HEK293 (cell line): ENCODE results near the gene TMEM234.
A peak's percentile ranks its signal among the peaks of the same experiment; 100 is the strongest.
"Not testable (repeated sequence)": the region's sequence is repeated elsewhere in the genome, so short reads cannot be mapped to it uniquely, and the experiment has no call there.

ENCODE experiments used
- CTCF ChIA-PET: fragments of 350-600 bp; formaldehyde crosslinking; extraction: SDS; loops from one replicate; lab custom pipeline; 2021; ENCODE audit warnings: antibody characterized with exemption; lab: Yijun Ruan, JAX
- POLR2A ChIA-PET: fragments of 300-600 bp; formaldehyde crosslinking; extraction: SDS; loops from one replicate; lab custom pipeline; 2020; ENCODE audit warnings: antibody characterized with exemption, inconsistent platforms; lab: Yijun Ruan, JAX
- H3K27ac ChIP-seq: fragments of 200-500 bp; sonication (Bioruptor generic); 2 replicates; pipeline ENCODE4 v1.5.1; 2014; ENCODE audit warnings: low read depth, low read length, control low read depth, inconsistent platforms; ENCODE audit errors: extremely low read depth
- H3K36me3 ChIP-seq, 2 experiments: fragments of 200-500 bp in 1 of 2; sonication (Bioruptor generic) in 1 of 2; 1 replicate in 1 of 2; 2 replicates in 1 of 2; pipeline ENCODE4 v1.5.1; 2014 to 2017; ENCODE audit warnings: inconsistent platforms in 2 of 2, low read length in 2 of 2; ENCODE audit not compliant: control insufficient read depth in 2 of 2, insufficient read depth in 1 of 2
- H3K4me1 ChIP-seq: fragments of 200-500 bp; sonication (Bioruptor generic); 2 replicates; pipeline ENCODE4 v1.5.1; 2014; ENCODE audit warnings: mild to moderate bottlenecking, low read length, inconsistent platforms; ENCODE audit not compliant: control insufficient read depth, insufficient read depth
- H3K4me3 ChIP-seq: 2 replicates; pipeline ENCODE4 v1.5.1; 2011; ENCODE audit warnings: low read depth, mild to moderate bottlenecking, control low read depth, low read length, moderate library complexity
- H3K9me3 ChIP-seq: fragments of 200-500 bp; sonication (Bioruptor generic); 2 replicates; pipeline ENCODE4 v1.5.1; 2014; ENCODE audit warnings: low read depth, low read length, inconsistent platforms; ENCODE audit not compliant: control insufficient read depth, insufficient read depth
- GFI1B ChIP-seq: fragments of 450-650 bp; formaldehyde crosslinking; IDR thresholded peaks from 2 replicates; pipeline ENCODE4 v1.5.1; 2016; ENCODE audit warnings: missing biosample characterization, missing genetic modification characterization
- MYNN ChIP-seq: fragments of 450-650 bp; formaldehyde crosslinking; IDR thresholded peaks from 2 replicates; pipeline ENCODE4 v1.5.1; 2016; ENCODE audit warnings: missing biosample characterization, missing genetic modification characterization, borderline replicate concordance
- OVOL3 ChIP-seq: fragments of 450-650 bp; formaldehyde crosslinking; IDR thresholded peaks from 2 replicates; pipeline ENCODE4 v1.5.1; 2016; ENCODE audit warnings: missing biosample characterization, missing genetic modification characterization
- SP3 ChIP-seq: fragments of 450-650 bp; formaldehyde crosslinking; IDR thresholded peaks from 2 replicates; pipeline ENCODE4 v1.5.1; 2016; ENCODE audit warnings: missing biosample characterization, missing genetic modification characterization
- ZBTB8A ChIP-seq: fragments of 450-650 bp; formaldehyde crosslinking; IDR thresholded peaks from 2 replicates; pipeline ENCODE4 v1.5.1; 2016; ENCODE audit warnings: missing biosample characterization, missing genetic modification characterization
- ZFP37 ChIP-seq: fragments of 450-650 bp; formaldehyde crosslinking; IDR thresholded peaks from 2 replicates; pipeline ENCODE4 v1.5.1; 2016; ENCODE audit warnings: missing biosample characterization, missing genetic modification characterization
- ZNF140 ChIP-seq: fragments of 450-650 bp; formaldehyde crosslinking; IDR thresholded peaks from 2 replicates; pipeline ENCODE4 v1.5.1; 2016; ENCODE audit warnings: missing biosample characterization, missing genetic modification characterization
- ZNF174 ChIP-seq: fragments of 450-650 bp; formaldehyde crosslinking; IDR thresholded peaks from 2 replicates; pipeline ENCODE4 v1.5.0; 2017; ENCODE audit warnings: missing biosample characterization, mild to moderate bottlenecking, missing genetic modification characterization
- ZNF19 ChIP-seq: fragments of 450-650 bp; formaldehyde crosslinking; IDR thresholded peaks from 2 replicates; pipeline ENCODE4; 2016; ENCODE audit warnings: missing biosample characterization, missing genetic modification characterization, low read depth
- ZNF223 ChIP-seq: fragments of 450-650 bp; formaldehyde crosslinking; IDR thresholded peaks from 2 replicates; pipeline ENCODE4 v1.5.1; 2016; ENCODE audit warnings: missing biosample characterization, missing genetic modification characterization
- ZNF266 ChIP-seq: fragments of 450-650 bp; formaldehyde crosslinking; IDR thresholded peaks from 2 replicates; pipeline ENCODE4 v1.5.1; 2016; ENCODE audit warnings: missing biosample characterization, missing genetic modification characterization, low read depth
- ZNF292 ChIP-seq: fragments of 450-650 bp; formaldehyde crosslinking; IDR thresholded peaks from 2 replicates; pipeline ENCODE4 v1.5.1; 2016; ENCODE audit warnings: low read depth, missing biosample characterization, missing genetic modification characterization, borderline replicate concordance
- ZNF404 ChIP-seq: fragments of 450-650 bp; formaldehyde crosslinking; IDR thresholded peaks from 2 replicates; pipeline ENCODE4 v1.5.1; 2017; ENCODE audit warnings: missing biosample characterization, missing genetic modification characterization
- ZNF426 ChIP-seq: fragments of 450-650 bp; formaldehyde crosslinking; IDR thresholded peaks from 2 replicates; pipeline ENCODE4 v1.5.1; 2017; ENCODE audit warnings: missing biosample characterization, missing genetic modification characterization, mild to moderate bottlenecking, inconsistent platforms, moderate library complexity
- ZNF433 ChIP-seq: fragments of 450-650 bp; formaldehyde crosslinking; IDR thresholded peaks from 2 replicates; pipeline ENCODE4 v1.5.1; 2016; ENCODE audit warnings: missing biosample characterization, missing genetic modification characterization, low read depth
- ZNF529 ChIP-seq: fragments of 450-650 bp; formaldehyde crosslinking; IDR thresholded peaks from 2 replicates; pipeline ENCODE4 v1.5.1; 2017; ENCODE audit warnings: missing genetic modification characterization, missing biosample characterization; ENCODE audit not compliant: insufficient replicate concordance
- ZNF555 ChIP-seq: fragments of 450-650 bp; formaldehyde crosslinking; conservative IDR thresholded peaks from 2 replicates; pipeline ENCODE4 v1.5.1; 2017; ENCODE audit warnings: missing biosample characterization, mild to moderate bottlenecking, missing genetic modification characterization, inconsistent platforms
- ZNF558 ChIP-seq: fragments of 450-650 bp; formaldehyde crosslinking; IDR thresholded peaks from 2 replicates; pipeline ENCODE4 v1.5.1; 2016; ENCODE audit warnings: missing biosample characterization, missing genetic modification characterization
- ZNF560 ChIP-seq: fragments of 450-650 bp; formaldehyde crosslinking; IDR thresholded peaks from 2 replicates; pipeline ENCODE4 v1.5.1; 2017; ENCODE audit warnings: missing biosample characterization, missing genetic modification characterization, borderline replicate concordance
- ZNF629 ChIP-seq: fragments of 450-650 bp; formaldehyde crosslinking; IDR thresholded peaks from 2 replicates; pipeline ENCODE4 v1.5.1; 2017; ENCODE audit warnings: missing biosample characterization, missing genetic modification characterization
- ZNF664 ChIP-seq: fragments of 450-650 bp; formaldehyde crosslinking; IDR thresholded peaks from 2 replicates; pipeline ENCODE4 v1.5.1; 2016; ENCODE audit warnings: missing biosample characterization, missing genetic modification characterization
- ZNF791 ChIP-seq: fragments of 450-650 bp; formaldehyde crosslinking; IDR thresholded peaks from 2 replicates; pipeline ENCODE4 v1.5.1; 2016; ENCODE audit warnings: missing biosample characterization, missing genetic modification characterization
- ZXDB ChIP-seq: fragments of 450-650 bp; formaldehyde crosslinking; IDR thresholded peaks from 2 replicates; pipeline ENCODE4 v1.5.1; 2016; ENCODE audit warnings: missing biosample characterization, missing genetic modification characterization
- TF ChIP-seq, protein P1 (sequence below): fragments of 450-650 bp; formaldehyde crosslinking; IDR thresholded peaks from 2 replicates; pipeline ENCODE4 v1.5.1; 2016; ENCODE audit warnings: missing biosample characterization, missing genetic modification characterization, borderline replicate concordance
- TF ChIP-seq, protein P2 (sequence below): fragments of 450-650 bp; formaldehyde crosslinking; IDR thresholded peaks from 2 replicates; pipeline ENCODE4 v1.5.1; 2016; ENCODE audit warnings: missing biosample characterization, missing genetic modification characterization
- TF ChIP-seq, protein P3 (sequence below): fragments of 450-650 bp; formaldehyde crosslinking; conservative IDR thresholded peaks from 2 replicates; pipeline ENCODE4 v1.5.1; 2016; ENCODE audit warnings: low read depth, missing biosample characterization, missing genetic modification characterization

The TMEM234 gene

DNA sequence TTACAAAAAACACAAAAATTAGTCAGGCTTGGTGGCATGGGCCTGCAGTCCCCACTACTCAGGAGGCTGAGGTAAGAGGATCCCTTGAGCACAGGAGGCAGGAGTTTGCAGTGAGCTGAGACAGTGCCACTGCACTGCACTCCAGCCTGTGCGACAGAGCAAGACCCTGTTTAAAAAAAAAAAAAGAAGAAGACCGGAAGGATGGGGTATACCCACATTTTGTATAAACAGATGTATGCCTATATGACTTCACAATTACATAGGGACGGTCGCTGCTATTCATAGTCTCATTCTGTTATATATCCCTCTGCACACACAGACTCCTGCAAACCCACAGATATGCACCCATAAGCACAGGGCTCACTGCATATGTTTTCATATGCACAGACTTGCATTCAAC is 41.6 kb upstream of the TMEM234 start (continued):
- TF ChIP-seq, protein P1, sequence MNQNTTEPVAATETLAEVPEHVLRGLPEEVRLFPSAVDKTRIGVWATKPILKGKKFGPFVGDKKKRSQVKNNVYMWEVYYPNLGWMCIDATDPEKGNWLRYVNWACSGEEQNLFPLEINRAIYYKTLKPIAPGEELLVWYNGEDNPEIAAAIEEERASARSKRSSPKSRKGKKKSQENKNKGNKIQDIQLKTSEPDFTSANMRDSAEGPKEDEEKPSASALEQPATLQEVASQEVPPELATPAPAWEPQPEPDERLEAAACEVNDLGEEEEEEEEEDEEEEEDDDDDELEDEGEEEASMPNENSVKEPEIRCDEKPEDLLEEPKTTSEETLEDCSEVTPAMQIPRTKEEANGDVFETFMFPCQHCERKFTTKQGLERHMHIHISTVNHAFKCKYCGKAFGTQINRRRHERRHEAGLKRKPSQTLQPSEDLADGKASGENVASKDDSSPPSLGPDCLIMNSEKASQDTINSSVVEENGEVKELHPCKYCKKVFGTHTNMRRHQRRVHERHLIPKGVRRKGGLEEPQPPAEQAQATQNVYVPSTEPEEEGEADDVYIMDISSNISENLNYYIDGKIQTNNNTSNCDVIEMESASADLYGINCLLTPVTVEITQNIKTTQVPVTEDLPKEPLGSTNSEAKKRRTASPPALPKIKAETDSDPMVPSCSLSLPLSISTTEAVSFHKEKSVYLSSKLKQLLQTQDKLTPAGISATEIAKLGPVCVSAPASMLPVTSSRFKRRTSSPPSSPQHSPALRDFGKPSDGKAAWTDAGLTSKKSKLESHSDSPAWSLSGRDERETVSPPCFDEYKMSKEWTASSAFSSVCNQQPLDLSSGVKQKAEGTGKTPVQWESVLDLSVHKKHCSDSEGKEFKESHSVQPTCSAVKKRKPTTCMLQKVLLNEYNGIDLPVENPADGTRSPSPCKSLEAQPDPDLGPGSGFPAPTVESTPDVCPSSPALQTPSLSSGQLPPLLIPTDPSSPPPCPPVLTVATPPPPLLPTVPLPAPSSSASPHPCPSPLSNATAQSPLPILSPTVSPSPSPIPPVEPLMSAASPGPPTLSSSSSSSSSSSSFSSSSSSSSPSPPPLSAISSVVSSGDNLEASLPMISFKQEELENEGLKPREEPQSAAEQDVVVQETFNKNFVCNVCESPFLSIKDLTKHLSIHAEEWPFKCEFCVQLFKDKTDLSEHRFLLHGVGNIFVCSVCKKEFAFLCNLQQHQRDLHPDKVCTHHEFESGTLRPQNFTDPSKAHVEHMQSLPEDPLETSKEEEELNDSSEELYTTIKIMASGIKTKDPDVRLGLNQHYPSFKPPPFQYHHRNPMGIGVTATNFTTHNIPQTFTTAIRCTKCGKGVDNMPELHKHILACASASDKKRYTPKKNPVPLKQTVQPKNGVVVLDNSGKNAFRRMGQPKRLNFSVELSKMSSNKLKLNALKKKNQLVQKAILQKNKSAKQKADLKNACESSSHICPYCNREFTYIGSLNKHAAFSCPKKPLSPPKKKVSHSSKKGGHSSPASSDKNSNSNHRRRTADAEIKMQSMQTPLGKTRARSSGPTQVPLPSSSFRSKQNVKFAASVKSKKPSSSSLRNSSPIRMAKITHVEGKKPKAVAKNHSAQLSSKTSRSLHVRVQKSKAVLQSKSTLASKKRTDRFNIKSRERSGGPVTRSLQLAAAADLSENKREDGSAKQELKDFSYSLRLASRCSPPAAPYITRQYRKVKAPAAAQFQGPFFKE (tag by site-specific recombination): no peak
- TF ChIP-seq ZNF174 (tag by site-specific recombination): no peak

DNA sequence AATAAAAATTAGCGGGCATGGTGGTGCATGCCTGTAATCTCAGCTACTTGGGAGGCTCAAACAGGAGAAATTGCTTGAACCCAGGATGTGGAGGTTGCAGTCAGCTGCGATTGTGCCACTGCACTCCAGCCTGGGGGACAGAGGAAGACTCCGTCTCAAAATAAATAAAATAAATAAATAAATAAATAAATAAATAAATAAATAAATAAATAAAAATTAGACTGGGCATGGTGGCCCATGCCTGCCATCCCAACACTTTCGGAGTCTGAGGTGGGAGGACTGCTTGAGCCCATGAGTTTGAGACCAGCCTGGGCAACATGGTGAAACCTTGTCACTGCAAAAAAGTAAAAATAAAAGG is 41.1 kb upstream of the TMEM234 start:
- H3K4me3 ChIP-seq, POLR2A ChIA-PET: not testable (repeated sequence)
- TF ChIP-seq SP3 (tag by site-specific recombination): 0 out of 2 replicates have a peak, but pooled peaks have one; percentile 14
- peak; percentile 50; the same call in 1 of the 2 replicates for TF ChIP-seq ZXDB (tag by site-specific recombination)
- TF ChIP-seq, protein P2, sequence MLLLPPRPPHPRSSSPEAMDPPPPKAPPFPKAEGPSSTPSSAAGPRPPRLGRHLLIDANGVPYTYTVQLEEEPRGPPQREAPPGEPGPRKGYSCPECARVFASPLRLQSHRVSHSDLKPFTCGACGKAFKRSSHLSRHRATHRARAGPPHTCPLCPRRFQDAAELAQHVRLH (tag by site-specific recombination): 0 out of 2 replicates have a peak, but pooled peaks have one; percentile 48
- peak; percentile 66 for TF ChIP-seq ZNF529
- TF ChIP-seq, protein P3, sequence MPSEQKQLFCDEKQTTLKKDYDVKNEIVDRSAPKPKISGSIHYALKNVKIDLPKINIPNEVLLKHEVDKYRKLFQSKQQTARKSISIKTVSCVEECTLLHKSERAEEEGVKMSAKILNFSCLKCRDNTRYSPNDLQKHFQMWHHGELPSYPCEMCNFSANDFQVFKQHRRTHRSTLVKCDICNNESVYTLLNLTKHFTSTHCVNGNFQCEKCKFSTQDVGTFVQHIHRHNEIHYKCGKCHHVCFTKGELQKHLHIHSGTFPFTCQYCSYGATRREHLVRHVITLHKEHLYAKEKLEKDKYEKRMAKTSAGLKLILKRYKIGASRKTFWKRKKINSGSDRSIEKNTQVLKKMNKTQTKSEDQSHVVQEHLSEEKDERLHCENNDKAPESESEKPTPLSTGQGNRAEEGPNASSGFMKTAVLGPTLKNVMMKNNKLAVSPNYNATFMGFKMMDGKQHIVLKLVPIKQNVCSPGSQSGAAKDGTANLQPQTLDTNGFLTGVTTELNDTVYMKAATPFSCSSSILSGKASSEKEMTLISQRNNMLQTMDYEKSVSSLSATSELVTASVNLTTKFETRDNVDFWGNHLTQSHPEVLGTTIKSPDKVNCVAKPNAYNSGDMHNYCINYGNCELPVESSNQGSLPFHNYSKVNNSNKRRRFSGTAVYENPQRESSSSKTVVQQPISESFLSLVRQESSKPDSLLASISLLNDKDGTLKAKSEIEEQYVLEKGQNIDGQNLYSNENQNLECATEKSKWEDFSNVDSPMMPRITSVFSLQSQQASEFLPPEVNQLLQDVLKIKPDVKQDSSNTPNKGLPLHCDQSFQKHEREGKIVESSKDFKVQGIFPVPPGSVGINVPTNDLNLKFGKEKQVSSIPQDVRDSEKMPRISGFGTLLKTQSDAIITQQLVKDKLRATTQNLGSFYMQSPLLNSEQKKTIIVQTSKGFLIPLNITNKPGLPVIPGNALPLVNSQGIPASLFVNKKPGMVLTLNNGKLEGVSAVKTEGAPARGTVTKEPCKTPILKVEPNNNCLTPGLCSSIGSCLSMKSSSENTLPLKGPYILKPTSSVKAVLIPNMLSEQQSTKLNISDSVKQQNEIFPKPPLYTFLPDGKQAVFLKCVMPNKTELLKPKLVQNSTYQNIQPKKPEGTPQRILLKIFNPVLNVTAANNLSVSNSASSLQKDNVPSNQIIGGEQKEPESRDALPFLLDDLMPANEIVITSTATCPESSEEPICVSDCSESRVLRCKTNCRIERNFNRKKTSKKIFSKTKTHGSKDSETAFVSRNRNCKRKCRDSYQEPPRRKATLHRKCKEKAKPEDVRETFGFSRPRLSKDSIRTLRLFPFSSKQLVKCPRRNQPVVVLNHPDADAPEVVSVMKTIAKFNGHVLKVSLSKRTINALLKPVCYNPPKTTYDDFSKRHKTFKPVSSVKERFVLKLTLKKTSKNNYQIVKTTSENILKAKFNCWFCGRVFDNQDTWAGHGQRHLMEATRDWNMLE (tag by site-specific recombination): peak; percentile 90
- peak; percentile 45; the same call in 1 of the 2 replicates for TF ChIP-seq MYNN (tag by site-specific recombination)
- TF ChIP-seq ZNF223 (tag by site-specific recombination): peak; percentile 50; the same call in 1 of the 2 replicates
- 0 out of 2 replicates have a peak, but pooled peaks have one; percentile 38 for TF ChIP-seq ZNF791
- TF ChIP-seq ZNF19 (tag by site-specific recombination): 0 out of 2 replicates have a peak, but pooled peaks have one; percentile 51
- TF ChIP-seq ZNF404: peak; percentile 82
- 0 out of 2 replicates have a peak, but pooled peaks have one; percentile 59 for TF ChIP-seq ZFP37 (tag by site-specific recombination)
- peak; percentile 75 for TF ChIP-seq ZNF664 (tag by site-specific recombination)
- TF ChIP-seq ZNF426 (tag by site-specific recombination): peak; percentile 90
- TF ChIP-seq ZNF560 (tag by site-specific recombination): peak; percentile 30; the same call in 1 of the 2 replicates
- peak; percentile 78 for TF ChIP-seq ZNF555 (tag by site-specific recombination)
- peak; percentile 89 for TF ChIP-seq ZNF266 (tag by site-specific recombination)
- TF ChIP-seq OVOL3 (tag by site-specific recombination): peak; percentile 65; the same call in 1 of the 2 replicates
- 0 out of 2 replicates have a peak, but pooled peaks have one; percentile 50 for TF ChIP-seq ZNF292 (tag by site-specific recombination)
- TF ChIP-seq ZNF433 (tag by site-specific recombination): peak; percentile 92
- TF ChIP-seq GFI1B (tag by site-specific recombination): peak; percentile 52; the same call in 1 of the 2 replicates
- TF ChIP-seq ZNF558 (tag by site-specific recombination): peak; percentile 83
- TF ChIP-seq ZNF629: peak; percentile 37; the same call in 1 of the 2 replicates
- TF ChIP-seq ZNF140: 0 out of 2 replicates have a peak, but pooled peaks have one; percentile 52
- TF ChIP-seq ZBTB8A (tag by site-specific recombination): peak; percentile 64

More for the DNA sequence above, 41.1 kb upstream of the TMEM234 start:
- not testable (repeated sequence) for H3K9me3 ChIP-seq, H3K4me1 ChIP-seq, H3K27ac ChIP-seq, H3K36me3 ChIP-seq
- CTCF ChIA-PET: interaction anchor here (1.3 kb wide), 1 partner anchor 14 kb away, joined by 4 read pairs; no protein-coding TSS in a partner anchor
